Hepatocyte (in vitro differentiated cells): Measurements from ENCODE around the gene PIK3C2B.
"Not testable (repeated sequence)": the region's sequence is repeated elsewhere in the genome, so short reads cannot be mapped to it uniquely, and the experiment has no call there.

Experiments used
- CTCF ChIP-seq: fragments of 200-600 bp; sonication (generic); IDR thresholded peaks from 2 replicates; pipeline ENCODE4 v1.5.1; 2016; ENCODE audit warnings: antibody characterized with exemption, mild to moderate bottlenecking; ENCODE audit not compliant: poor library complexity
- EZH2 ChIP-seq: fragments of 200-600 bp; sonication (generic); IDR thresholded peaks from 2 replicates; pipeline ENCODE4 v1.6.1; 2016; ENCODE audit warnings: antibody characterized with exemption, mild to moderate bottlenecking, borderline replicate concordance

- not testable (repeated sequence) for TF ChIP-seq CTCF, EZH2
Measured at GRCh38 chr1:204521941-204522521, 27.4 kb upstream of the PIK3C2B start.
